Measurements from ENCODE around the gene NAA38.
"Not testable (repeated sequence)": the region's sequence is repeated elsewhere in the genome, so short reads cannot be mapped to it uniquely, and the experiment has no call there.

NAA38 gene

GRCh38 chr17:7818746-7819645 is 38.4 kb downstream of the NAA38 start:
- no peak for DNase-seq

- DNase-seq: no peak
Measured at GRCh38 chr17:7818026-7818425, 39.3 kb downstream of the NAA38 start.

GRCh38 chr17:7817643-7817964 is 39.8 kb downstream of the NAA38 start:
- DNase-seq: no peak

- DNase-seq: no peak
Measured at GRCh38 chr17:7816926-7817642, 40.3 kb downstream of the NAA38 start.

- DNase-seq: no peak
Measured at GRCh38 chr17:7814969-7815368, 42.4 kb downstream of the NAA38 start.

- no peak for DNase-seq
Measured at GRCh38 chr17:7811251-7811650, 46.1 kb downstream of the NAA38 start.

DNA sequence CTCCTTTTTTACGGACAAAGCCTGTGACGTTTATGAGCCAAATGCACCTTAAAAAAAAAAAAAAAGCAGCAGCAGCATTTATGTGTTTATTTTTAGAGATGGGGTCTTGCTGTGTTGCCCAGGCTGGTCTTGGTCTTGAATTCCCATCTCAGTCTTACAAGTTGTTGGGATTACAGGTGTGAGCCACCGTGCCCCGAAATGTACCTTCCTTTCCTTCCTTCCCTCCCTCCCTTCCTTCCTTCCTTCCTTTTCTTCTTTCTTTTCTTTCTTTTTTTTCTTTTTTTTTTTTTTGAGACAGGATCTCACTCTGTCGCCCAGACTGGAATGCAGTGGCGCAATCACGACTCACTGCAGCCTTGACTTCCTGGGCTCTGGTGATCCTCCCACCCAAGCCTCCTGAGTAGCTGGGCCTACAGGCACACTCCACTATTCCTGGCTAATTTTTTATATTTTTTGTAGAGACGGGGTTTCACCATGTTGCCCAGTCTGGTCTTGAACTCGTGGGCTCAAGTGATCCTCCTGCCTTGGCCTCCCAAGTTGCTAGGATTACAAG is 47.5 kb downstream of the NAA38 start:
- DNase-seq: not testable (repeated sequence)

- DNase-seq: no peak
Measured at GRCh38 chr17:7809086-7809790, 48.1 kb downstream of the NAA38 start.

- no peak for DNase-seq
Measured at GRCh38 chr17:7807206-7807605, 50.2 kb downstream of the NAA38 start.

All from activated CD4-positive, alpha-beta T cell treated with anti-CD3 and anti-CD28 coated beads, Interleukin-2, amount 50 U/mL, for 16 hours (primary cell).